HCT116 (cell line): Measurements from ENCODE around the gene HORMAD1. TPM values are rescaled to one million over a fixed set of nuclear protein-coding genes. Genes with fewer than 3 reads are reported as not detected.

Source experiments
- ATAC-seq: fragments of 200-7000 bp; cut with Tn5 transposase; 2 replicates; pipeline ENCODE4 v1.9.1; 2020; ENCODE audit warnings: mild to moderate bottlenecking, moderate library complexity
- BruUV-seq: library from RNA; stranded (reverse); fragments of 400-500 nt; replicated peaks from 2 replicates; lab custom pipeline; 2021; lab: Mats Ljungman, UMichigan
- CTCF ChIA-PET: fragments of 300-600 bp; sonication (Branson Sonifier 250); formaldehyde crosslinking; loops from one replicate; lab custom pipeline; 2021; ENCODE audit warnings: antibody characterized with exemption; lab: Charles Lee
- POLR2A ChIA-PET: fragments of 300-600, 350-600 bp; sonication (Branson Sonifier 250); formaldehyde crosslinking; loops from one replicate; lab custom pipeline; 2021; ENCODE audit warnings: antibody characterized with exemption; lab: Charles Lee
- RAD21 ChIA-PET, 2 experiments: fragments of 300-600 bp; sonication (Branson Sonifier 250); formaldehyde crosslinking; loops; one replicate each; lab custom pipeline; 2023; ENCODE audit warnings: low total read pairs in 2 of 2; ENCODE audit not compliant: uncharacterized antibody in 2 of 2, unreplicated experiment in 2 of 2, low non-redundant PET in 1 of 2; lab: Charles Lee
- DNase-seq: peaks from one replicate; pipeline ENCODE4 v3.0.0-alpha.2; 2010; ENCODE audit warnings: low read depth, low spot score
- H2AFZ ChIP-seq: fragments of 200-600 bp; shearing (Covaris generic), sonication (generic); 2 replicates; pipeline ENCODE4 v1.6.1; 2017; ENCODE audit warnings: low read depth, mixed run types, mixed read lengths, antibody characterized with exemption, low read length; ENCODE audit not compliant: poor library complexity, severe bottlenecking
- H3K27ac ChIP-seq: 2 replicates; pipeline ENCODE4 v1.5.1; 2012; ENCODE audit warnings: low read depth, low read length
- H3K27me3 ChIP-seq: fragments of 200-600 bp; sonication (generic); 2 replicates; pipeline ENCODE4 v1.6.1; 2016; ENCODE audit warnings: mixed run types, low read length, mixed read lengths; ENCODE audit not compliant: insufficient read depth
- H3K36me3 ChIP-seq, 2 experiments: fragments of 200-500 bp in 1 of 2; fragments of 200-600 bp in 1 of 2; sonication (Bioruptor generic) in 1 of 2; sonication (generic) in 1 of 2; 2 replicates each; pipeline versions ENCODE4 v1.5.1 to v1.6.1; 2014 to 2016; ENCODE audit warnings: low read length in 2 of 2, inconsistent platforms in 1 of 2, mixed read lengths in 1 of 2, mixed run types in 1 of 2; ENCODE audit not compliant: insufficient read depth in 2 of 2, control insufficient read depth in 1 of 2
- H3K4me1 ChIP-seq, 2 experiments: fragments of 200-600 bp in 1 of 2; sonication (generic) in 1 of 2; 2 replicates each; pipeline versions ENCODE4 v1.5.1 to v1.6.1; 2012 to 2017; ENCODE audit warnings: low read length in 2 of 2, inconsistent platforms in 1 of 2, mild to moderate bottlenecking in 1 of 2, mixed read lengths in 1 of 2, mixed run types in 1 of 2, moderate library complexity in 1 of 2; ENCODE audit not compliant: insufficient read depth in 2 of 2, control insufficient read depth in 1 of 2
- H3K4me2 ChIP-seq: fragments of 200-600 bp; sonication (generic); 2 replicates; pipeline ENCODE4 v1.6.1; 2017; ENCODE audit warnings: mixed run types, low read length, mixed read lengths
- H3K4me3 ChIP-seq, 2 experiments: fragments of 200-600 bp in 1 of 2; sonication (generic) in 1 of 2; replicated peaks in 1 of 2; 2 replicates each; pipeline ENCODE4 v1.5.1; 2011 to 2016; ENCODE audit warnings: low read length in 2 of 2, control low read depth in 1 of 2, low read depth in 1 of 2, mild to moderate bottlenecking in 1 of 2, mixed read lengths in 1 of 2, mixed run types in 1 of 2
- H3K79me2 ChIP-seq: fragments of 200-600 bp; sonication (generic); 2 replicates; pipeline ENCODE4 v1.6.1; 2017; ENCODE audit warnings: mild to moderate bottlenecking, mixed run types, low read length, moderate library complexity, mixed read lengths; ENCODE audit not compliant: insufficient read depth
- H3K9ac ChIP-seq: fragments of 200-600 bp; sonication (generic); 2 replicates; pipeline ENCODE4 v1.6.1; 2016; ENCODE audit warnings: low read length, mixed read lengths
- H3K9me2 ChIP-seq: fragments of 200-600 bp; sonication (generic), shearing (Covaris generic); 2 replicates; pipeline ENCODE4 v1.6.1; 2017; ENCODE audit warnings: mixed run types, mild to moderate bottlenecking, moderate library complexity; ENCODE audit not compliant: insufficient read depth
- H3K9me3 ChIP-seq, 2 experiments: fragments of 200-500 bp in 1 of 2; fragments of 200-600 bp in 1 of 2; sonication (Bioruptor generic) in 1 of 2; sonication (generic) in 1 of 2; 2 replicates each; pipeline ENCODE4 v1.6.1; 2014 to 2017; ENCODE audit warnings: low read length in 2 of 2, mixed read lengths in 2 of 2, inconsistent platforms in 1 of 2, low read depth in 1 of 2, mild to moderate bottlenecking in 1 of 2, mixed run types in 1 of 2, moderate library complexity in 1 of 2; ENCODE audit not compliant: control insufficient read depth in 1 of 2, insufficient read depth in 1 of 2
- H4K20me1 ChIP-seq: fragments of 200-600 bp; sonication (generic), shearing (Covaris generic); 2 replicates; pipeline ENCODE4 v1.6.1; 2017; ENCODE audit warnings: mixed run types, mild to moderate bottlenecking, moderate library complexity; ENCODE audit not compliant: insufficient read depth
- CBX3 ChIP-seq: IDR thresholded peaks from 2 replicates; pipeline ENCODE4 v1.6.1; 2012; ENCODE audit warnings: low read depth
- CEBPB ChIP-seq: IDR thresholded peaks from 2 replicates; pipeline ENCODE4 v1.6.1; 2012; ENCODE audit warnings: low read depth
- EGR1 ChIP-seq: IDR thresholded peaks from 2 replicates; pipeline ENCODE4 v1.6.1; 2012; ENCODE audit warnings: low read depth
- EZH2 ChIP-seq: fragments of 200-600 bp; sonication (generic); IDR thresholded peaks from 2 replicates; pipeline ENCODE4 v1.6.1; 2017; ENCODE audit warnings: antibody characterized with exemption, mixed run types
- FOSL1 ChIP-seq: IDR thresholded peaks from 2 replicates; pipeline ENCODE4 v1.6.1; 2012; ENCODE audit warnings: low read depth
- SRF ChIP-seq: IDR thresholded peaks from 2 replicates; pipeline ENCODE4 v1.6.1; 2012; ENCODE audit warnings: low read depth
- ZFX ChIP-seq: fragments of 450-650 bp; IDR thresholded peaks from 2 replicates; pipeline ENCODE4 v1.6.1; 2017
- intact Hi-C: fragments of 100-400 bp; cut with micrococcal nuclease; formaldehyde crosslinking; loops from 2 replicates; pipeline ENCODE4 v1.10.0; 2022
- total RNA-seq: library from RNA; stranded (reverse); gene quantifications from one replicate; pipeline ENCODE4 v1.2.1, GENCODE V29; 2021; ENCODE audit not compliant: unreplicated experiment
- TF ChIP-seq, protein P1 (sequence below): IDR thresholded peaks from 2 replicates; pipeline ENCODE4 v1.6.1; 2012
- TF ChIP-seq, protein P2 (sequence below), 3 experiments: fragments of 200-600 bp in 1 of 3; sonication (generic) in 1 of 3; IDR thresholded peaks in 2 of 3; conservative IDR thresholded peaks in 1 of 3; 2 replicates each; pipeline ENCODE4 v1.5.1; 2012 to 2017; ENCODE audit warnings: low read depth in 2 of 3, low read length in 2 of 3, antibody characterized with exemption in 1 of 3, borderline replicate concordance in 1 of 3, control low read depth in 1 of 3, mild to moderate bottlenecking in 1 of 3, mixed read lengths in 1 of 3, mixed run types in 1 of 3, moderate library complexity in 1 of 3; ENCODE audit not compliant: insufficient read depth in 1 of 3

The HORMAD1 gene
- total RNA-seq, 1 experiment from 2014 or later, result not detected

DNA sequence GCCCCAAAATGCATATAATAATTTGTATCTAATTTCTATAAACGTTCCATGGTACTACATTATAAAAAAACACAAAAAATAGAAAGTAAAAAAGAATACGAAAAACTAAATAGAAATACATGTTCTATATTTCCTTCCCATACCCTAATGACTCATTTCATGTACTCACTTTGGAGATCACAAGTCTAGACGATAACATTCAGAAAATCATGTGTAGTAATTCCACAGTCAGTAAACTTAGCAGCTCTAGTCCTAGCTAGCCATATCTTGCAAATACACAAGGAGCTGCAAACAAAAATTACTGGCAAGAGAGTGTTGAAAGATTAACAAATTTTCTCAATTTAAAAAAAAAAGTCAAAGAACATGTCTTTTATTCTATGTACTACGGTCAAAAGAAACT lies 25.1 kb downstream of the HORMAD1 start (continued):
- TF ChIP-seq CBX3 (no peak), EGR1 (no peak), SRF (no peak), ZFX (no peak), EZH2 (no peak)
- TF ChIP-seq, protein P1, sequence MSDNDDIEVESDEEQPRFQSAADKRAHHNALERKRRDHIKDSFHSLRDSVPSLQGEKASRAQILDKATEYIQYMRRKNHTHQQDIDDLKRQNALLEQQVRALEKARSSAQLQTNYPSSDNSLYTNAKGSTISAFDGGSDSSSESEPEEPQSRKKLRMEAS, result no peak
- TF ChIP-seq, protein P2, sequence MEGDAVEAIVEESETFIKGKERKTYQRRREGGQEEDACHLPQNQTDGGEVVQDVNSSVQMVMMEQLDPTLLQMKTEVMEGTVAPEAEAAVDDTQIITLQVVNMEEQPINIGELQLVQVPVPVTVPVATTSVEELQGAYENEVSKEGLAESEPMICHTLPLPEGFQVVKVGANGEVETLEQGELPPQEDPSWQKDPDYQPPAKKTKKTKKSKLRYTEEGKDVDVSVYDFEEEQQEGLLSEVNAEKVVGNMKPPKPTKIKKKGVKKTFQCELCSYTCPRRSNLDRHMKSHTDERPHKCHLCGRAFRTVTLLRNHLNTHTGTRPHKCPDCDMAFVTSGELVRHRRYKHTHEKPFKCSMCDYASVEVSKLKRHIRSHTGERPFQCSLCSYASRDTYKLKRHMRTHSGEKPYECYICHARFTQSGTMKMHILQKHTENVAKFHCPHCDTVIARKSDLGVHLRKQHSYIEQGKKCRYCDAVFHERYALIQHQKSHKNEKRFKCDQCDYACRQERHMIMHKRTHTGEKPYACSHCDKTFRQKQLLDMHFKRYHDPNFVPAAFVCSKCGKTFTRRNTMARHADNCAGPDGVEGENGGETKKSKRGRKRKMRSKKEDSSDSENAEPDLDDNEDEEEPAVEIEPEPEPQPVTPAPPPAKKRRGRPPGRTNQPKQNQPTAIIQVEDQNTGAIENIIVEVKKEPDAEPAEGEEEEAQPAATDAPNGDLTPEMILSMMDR (IDR thresholded peaks at IDR 0.05 in 2 of 3, conservative IDR thresholded peaks at IDR 0.05 in 1 of 3; ENCODE audit: borderline replicate concordance in 1 of 3, insufficient read depth in 1 of 3, low read depth in 2 of 3, low read length in 2 of 3), result no peak

DNA sequence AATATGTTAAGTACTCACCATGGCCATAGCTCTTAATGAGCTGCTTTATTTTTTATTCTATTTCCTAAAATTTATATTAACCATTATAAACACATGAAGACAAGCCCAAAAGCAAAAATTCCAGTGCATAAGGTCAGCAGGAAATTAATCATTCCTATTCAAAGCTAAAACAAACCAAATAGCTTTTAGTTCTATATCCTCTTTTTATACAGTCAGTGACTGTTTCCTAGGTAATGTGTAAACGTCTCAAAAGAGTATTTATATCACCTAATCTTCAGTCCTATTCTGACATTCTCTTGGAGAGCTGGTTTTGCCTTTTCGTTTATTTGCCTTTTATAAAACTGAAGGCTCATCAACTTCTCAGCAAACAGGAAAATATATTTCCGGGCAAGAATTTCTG lies 28.0 kb downstream of the HORMAD1 start:
- TF ChIP-seq, protein P2 (IDR thresholded peaks at IDR 0.05 in 2 of 3, conservative IDR thresholded peaks at IDR 0.05 in 1 of 3; ENCODE audit: borderline replicate concordance in 1 of 3, insufficient read depth in 1 of 3, low read depth in 2 of 3, low read length in 2 of 3), result no peak
- TF ChIP-seq FOSL1 (no peak), CEBPB (no peak)
- no peak overlapping the region for H3K9ac ChIP-seq
- H3K4me2 ChIP-seq, result no peak overlapping the region
- DNase-seq, result no peak
- H2AFZ ChIP-seq, result no peak overlapping the region
- intact Hi-C loops, result loop anchor here (10.0 kb wide), 1 partner anchor 128 kb away; no protein-coding TSS in a partner anchor
- H3K4me1 ChIP-seq, result peaks cover 2 to 8% of the 10 kb centered on the region in 2 experiments; a peak in 3 of 4 replicates
- RAD21 ChIA-PET, result interaction anchor here in 1 of 2 experiments (0.6 kb wide), 1 partner anchor 114 kb away, joined by 4 read pairs; no protein-coding TSS in a partner anchor
- no peak overlapping the region for H3K27ac ChIP-seq
- H3K9me2 ChIP-seq, result no peaks in the 10 kb centered on the region
- ATAC-seq, result no peak
- no peaks in the 10 kb centered on the region for H3K27me3 ChIP-seq
- CTCF ChIA-PET, result no interaction called here
- POLR2A ChIA-PET, result interaction anchor here (1.0 kb wide), 1 partner anchor 114 kb away, joined by 3 read pairs; no protein-coding TSS in a partner anchor
- no peaks in the 10 kb centered on the region for H4K20me1 ChIP-seq
- H3K79me2 ChIP-seq, result peaks cover 9% of the 10 kb centered on the region
- H3K9me3 ChIP-seq, result no peaks in the 10 kb centered on the region
- BruUV-seq, result no TSS peak
- H3K36me3 ChIP-seq, result peaks cover 4 to 18% of the 10 kb centered on the region in 2 experiments; a peak in 2 of 4 replicates
- no peak overlapping the region for H3K4me3 ChIP-seq
